Neural cell (in vitro differentiated cells): ENCODE measurements around the gene B4GALT2. TPM values are rescaled to one million over a fixed set of nuclear protein-coding genes. Genes with fewer than 3 reads are reported as not detected.

Experiments
- H2AFZ ChIP-seq: fragments of 200-600, 300-800 bp; sonication (generic), shearing (Covaris generic); 2 replicates; pipeline ENCODE4 v1.6.0; 2014; ENCODE audit warnings: low read depth, mild to moderate bottlenecking, antibody characterized with exemption, low read length, moderate library complexity
- H3F3A ChIP-seq: fragments of 200-600 bp; shearing (Covaris generic); 2 replicates; pipeline ENCODE4 v1.6.1; 2016; ENCODE audit warnings: mild to moderate bottlenecking, moderate library complexity, mixed read lengths, antibody characterized with exemption, low read length; ENCODE audit not compliant: insufficient read depth, poor library complexity, severe bottlenecking
- H3K27ac ChIP-seq: fragments of 200-600, 300-800 bp; sonication (generic), shearing (Covaris generic); 2 replicates; pipeline ENCODE4 v1.5.1; 2014; ENCODE audit warnings: mild to moderate bottlenecking, low read length, moderate library complexity
- H3K27me3 ChIP-seq: fragments of 300-800, 200-600 bp; sonication (generic), shearing (Covaris generic); 2 replicates; pipeline ENCODE4 v1.6.0; 2014; ENCODE audit warnings: mild to moderate bottlenecking, low read depth, low read length, moderate library complexity; ENCODE audit not compliant: insufficient read depth
- H3K36me3 ChIP-seq: fragments of 300-800, 200-600 bp; sonication (generic), shearing (Covaris generic); 2 replicates; pipeline ENCODE4 v1.5.1; 2014; ENCODE audit warnings: mild to moderate bottlenecking, antibody characterized with exemption, low read length, moderate library complexity; ENCODE audit not compliant: insufficient read depth
- H3K4me2 ChIP-seq: fragments of 300-800, 200-600 bp; sonication (generic), shearing (Covaris generic); 2 replicates; pipeline ENCODE4 v1.6.0; 2014; ENCODE audit warnings: mild to moderate bottlenecking, low read length
- H3K4me3 ChIP-seq: fragments of 300-800, 200-600 bp; sonication (generic), shearing (Covaris generic); 2 replicates; pipeline ENCODE4 v1.5.1; 2014; ENCODE audit warnings: mild to moderate bottlenecking, low read length, moderate library complexity
- H3K79me2 ChIP-seq: fragments of 200-600 bp; shearing (Covaris generic); replicated peaks from 2 replicates; pipeline ENCODE4 v1.6.0; 2014; ENCODE audit warnings: mild to moderate bottlenecking, low read length, moderate library complexity; ENCODE audit not compliant: insufficient read depth
- H3K9ac ChIP-seq: fragments of 300-800, 200-600 bp; sonication (generic), shearing (Covaris generic); 2 replicates; pipeline ENCODE4 v1.6.1; 2016; ENCODE audit warnings: mild to moderate bottlenecking, low read length, mixed read lengths
- H3K9me2 ChIP-seq: fragments of 200-600 bp; shearing (Covaris generic); 2 replicates; pipeline ENCODE4 v1.6.1; 2016; ENCODE audit warnings: mild to moderate bottlenecking, low read length, mixed read lengths; ENCODE audit not compliant: insufficient read depth
- H3K9me3 ChIP-seq: fragments of 200-600, 300-800 bp; sonication (generic), shearing (Covaris generic); 2 replicates; pipeline ENCODE4 v1.6.1; 2016; ENCODE audit warnings: mild to moderate bottlenecking, mixed run types, low read length, moderate library complexity, mixed read lengths
- H4K20me1 ChIP-seq: fragments of 200-600 bp; shearing (Covaris generic); 2 replicates; pipeline ENCODE4 v1.6.1; 2016; ENCODE audit warnings: mild to moderate bottlenecking, mixed run types; ENCODE audit not compliant: insufficient read depth
- EP300 ChIP-seq: fragments of 450-650 bp; conservative IDR thresholded peaks from 2 replicates; pipeline ENCODE4 v1.6.1; 2014; ENCODE audit warnings: antibody characterized with exemption, mild to moderate bottlenecking, moderate library complexity; ENCODE audit not compliant: poor library complexity, severe bottlenecking
- EZH2 ChIP-seq: fragments of 200-600, 300-800 bp; shearing (Covaris generic), sonication (generic); IDR thresholded peaks from 2 replicates; pipeline ENCODE4 v1.6.1; 2014; ENCODE audit warnings: antibody characterized with exemption, low read length, borderline replicate concordance, mild to moderate bottlenecking; ENCODE audit not compliant: insufficient read depth, poor library complexity, severe bottlenecking
- MXI1 ChIP-seq: fragments of 450-650 bp; conservative IDR thresholded peaks from 2 replicates; pipeline ENCODE4 v1.6.1; 2014; ENCODE audit warnings: antibody characterized with exemption, mild to moderate bottlenecking; ENCODE audit not compliant: poor library complexity, severe bottlenecking
- POLR2AphosphoS5 ChIP-seq: IDR thresholded peaks from 2 replicates; pipeline ENCODE4 v1.6.1; 2012
- RAD21 ChIP-seq: fragments of 450-650 bp; conservative IDR thresholded peaks from 2 replicates; pipeline ENCODE4 v1.6.1; 2014; ENCODE audit warnings: antibody characterized with exemption, mild to moderate bottlenecking, moderate library complexity
- SMC3 ChIP-seq: fragments of 450-650 bp; conservative IDR thresholded peaks from 2 replicates; pipeline ENCODE4 v1.6.1; 2014; ENCODE audit warnings: antibody characterized with exemption, mild to moderate bottlenecking, moderate library complexity; ENCODE audit not compliant: poor library complexity
- TAF1 ChIP-seq: IDR thresholded peaks from 2 replicates; pipeline ENCODE4 v1.6.1; 2012; ENCODE audit warnings: low read depth
- polyA plus RNA-seq: library from polyadenylated mRNA; depleted of rRNA; stranded (reverse); fragments of >200 nt; gene quantifications from 2 replicates; pipeline ENCODE4 v1.2.3, GENCODE V29; 2014
- TF ChIP-seq, protein P1 (sequence below): IDR thresholded peaks from 2 replicates; pipeline ENCODE4 v1.6.1; 2012; ENCODE audit warnings: borderline replicate concordance
- TF ChIP-seq, protein P2 (sequence below): fragments of 450-650 bp; IDR thresholded peaks from 2 replicates; pipeline ENCODE4 v1.5.1; 2014; ENCODE audit warnings: antibody characterized with exemption, mild to moderate bottlenecking, moderate library complexity; ENCODE audit not compliant: poor library complexity, severe bottlenecking

B4GALT2 gene
- polyA plus RNA-seq, 1 donor from 2014 or later, result 129 TPM

DNA sequence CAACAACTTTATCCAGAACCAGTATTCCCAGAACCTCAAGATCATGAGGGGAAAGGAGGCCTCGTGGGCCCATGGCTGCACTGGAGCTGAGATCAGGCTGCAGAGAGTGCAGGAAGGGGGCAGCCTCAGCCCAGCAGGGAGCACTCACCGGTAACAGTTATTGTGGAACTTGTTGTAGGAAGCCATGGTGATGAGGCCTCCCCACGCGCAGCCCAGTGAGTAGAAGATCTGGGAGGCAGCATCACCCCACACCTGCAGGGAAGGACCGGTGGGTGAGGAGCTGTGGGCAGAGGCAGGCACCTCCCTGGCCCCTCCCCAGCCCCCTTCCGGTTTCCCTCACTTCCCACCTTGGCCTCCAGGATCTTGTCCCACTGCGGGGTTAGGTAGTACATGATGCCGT lies 23.2 kb downstream of the B4GALT2 start:
- Histone ChIP-seq H3K4me3 (no peak overlapping the region), H3K9me3 (no peaks in the 10 kb centered on the region), H3K27ac (no peak overlapping the region), H3F3A (no peaks in the 10 kb centered on the region), H3K9ac (no peak overlapping the region), H2AFZ (no peak overlapping the region), H3K36me3 (no peaks in the 10 kb centered on the region), H4K20me1 (no peaks in the 10 kb centered on the region), H3K4me2 (no peak overlapping the region), H3K9me2 (no peaks in the 10 kb centered on the region), H3K27me3 (no peaks in the 10 kb centered on the region), H3K79me2 (no peaks in the 10 kb centered on the region)
- TF ChIP-seq, protein P1, sequence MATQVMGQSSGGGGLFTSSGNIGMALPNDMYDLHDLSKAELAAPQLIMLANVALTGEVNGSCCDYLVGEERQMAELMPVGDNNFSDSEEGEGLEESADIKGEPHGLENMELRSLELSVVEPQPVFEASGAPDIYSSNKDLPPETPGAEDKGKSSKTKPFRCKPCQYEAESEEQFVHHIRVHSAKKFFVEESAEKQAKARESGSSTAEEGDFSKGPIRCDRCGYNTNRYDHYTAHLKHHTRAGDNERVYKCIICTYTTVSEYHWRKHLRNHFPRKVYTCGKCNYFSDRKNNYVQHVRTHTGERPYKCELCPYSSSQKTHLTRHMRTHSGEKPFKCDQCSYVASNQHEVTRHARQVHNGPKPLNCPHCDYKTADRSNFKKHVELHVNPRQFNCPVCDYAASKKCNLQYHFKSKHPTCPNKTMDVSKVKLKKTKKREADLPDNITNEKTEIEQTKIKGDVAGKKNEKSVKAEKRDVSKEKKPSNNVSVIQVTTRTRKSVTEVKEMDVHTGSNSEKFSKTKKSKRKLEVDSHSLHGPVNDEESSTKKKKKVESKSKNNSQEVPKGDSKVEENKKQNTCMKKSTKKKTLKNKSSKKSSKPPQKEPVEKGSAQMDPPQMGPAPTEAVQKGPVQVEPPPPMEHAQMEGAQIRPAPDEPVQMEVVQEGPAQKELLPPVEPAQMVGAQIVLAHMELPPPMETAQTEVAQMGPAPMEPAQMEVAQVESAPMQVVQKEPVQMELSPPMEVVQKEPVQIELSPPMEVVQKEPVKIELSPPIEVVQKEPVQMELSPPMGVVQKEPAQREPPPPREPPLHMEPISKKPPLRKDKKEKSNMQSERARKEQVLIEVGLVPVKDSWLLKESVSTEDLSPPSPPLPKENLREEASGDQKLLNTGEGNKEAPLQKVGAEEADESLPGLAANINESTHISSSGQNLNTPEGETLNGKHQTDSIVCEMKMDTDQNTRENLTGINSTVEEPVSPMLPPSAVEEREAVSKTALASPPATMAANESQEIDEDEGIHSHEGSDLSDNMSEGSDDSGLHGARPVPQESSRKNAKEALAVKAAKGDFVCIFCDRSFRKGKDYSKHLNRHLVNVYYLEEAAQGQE, result no peak
- TF ChIP-seq EZH2 (no peak), MXI1 (no peak), TAF1 (no peak), RAD21 (no peak), EP300 (no peak), SMC3 (no peak), POLR2AphosphoS5 (no peak)
- TF ChIP-seq, protein P2, sequence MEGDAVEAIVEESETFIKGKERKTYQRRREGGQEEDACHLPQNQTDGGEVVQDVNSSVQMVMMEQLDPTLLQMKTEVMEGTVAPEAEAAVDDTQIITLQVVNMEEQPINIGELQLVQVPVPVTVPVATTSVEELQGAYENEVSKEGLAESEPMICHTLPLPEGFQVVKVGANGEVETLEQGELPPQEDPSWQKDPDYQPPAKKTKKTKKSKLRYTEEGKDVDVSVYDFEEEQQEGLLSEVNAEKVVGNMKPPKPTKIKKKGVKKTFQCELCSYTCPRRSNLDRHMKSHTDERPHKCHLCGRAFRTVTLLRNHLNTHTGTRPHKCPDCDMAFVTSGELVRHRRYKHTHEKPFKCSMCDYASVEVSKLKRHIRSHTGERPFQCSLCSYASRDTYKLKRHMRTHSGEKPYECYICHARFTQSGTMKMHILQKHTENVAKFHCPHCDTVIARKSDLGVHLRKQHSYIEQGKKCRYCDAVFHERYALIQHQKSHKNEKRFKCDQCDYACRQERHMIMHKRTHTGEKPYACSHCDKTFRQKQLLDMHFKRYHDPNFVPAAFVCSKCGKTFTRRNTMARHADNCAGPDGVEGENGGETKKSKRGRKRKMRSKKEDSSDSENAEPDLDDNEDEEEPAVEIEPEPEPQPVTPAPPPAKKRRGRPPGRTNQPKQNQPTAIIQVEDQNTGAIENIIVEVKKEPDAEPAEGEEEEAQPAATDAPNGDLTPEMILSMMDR, result no peak

DNA sequence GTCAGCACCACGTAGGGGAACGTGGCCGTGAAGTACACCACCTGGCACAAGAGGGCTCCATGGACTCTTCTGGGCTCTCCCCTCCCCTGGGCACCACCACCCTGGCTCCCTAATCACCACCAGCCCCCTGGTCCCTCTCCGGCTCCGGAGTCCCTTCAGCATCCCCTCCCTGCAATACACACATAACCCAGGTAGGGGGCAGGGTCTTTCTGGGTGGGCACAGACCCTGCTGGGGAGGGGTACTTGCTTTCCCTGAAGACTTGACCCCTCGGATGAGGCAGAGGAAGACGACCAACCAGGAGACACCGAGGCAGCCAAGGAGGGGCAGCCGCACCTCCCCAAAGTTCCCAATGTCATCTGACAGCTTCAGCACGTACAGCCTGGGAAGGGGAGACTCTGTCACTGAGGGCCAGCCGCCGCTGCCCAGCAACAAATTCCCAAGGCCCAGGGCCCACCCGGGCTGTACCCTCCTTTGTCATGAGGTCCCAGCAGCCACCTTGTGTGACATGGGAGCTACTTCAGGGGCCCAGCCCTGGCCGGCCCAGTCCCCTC lies 23.7 kb downstream of the B4GALT2 start:
- no peaks in the 10 kb centered on the region for H3K9me3 ChIP-seq
- H3K9ac ChIP-seq, result no peak overlapping the region
- H3K36me3 ChIP-seq, result no peaks in the 10 kb centered on the region
- no peaks in the 10 kb centered on the region for H3K27me3 ChIP-seq
- H4K20me1 ChIP-seq, result no peaks in the 10 kb centered on the region
- H3K27ac ChIP-seq, result no peak overlapping the region
- H3K4me2 ChIP-seq, result no peak overlapping the region
- no peaks in the 10 kb centered on the region for H3K79me2 ChIP-seq
- H3K9me2 ChIP-seq, result no peaks in the 10 kb centered on the region
- H3F3A ChIP-seq, result no peaks in the 10 kb centered on the region
- TF ChIP-seq EP300 (no peak), RAD21 (no peak), TAF1 (no peak), MXI1 (no peak), EZH2 (no peak), POLR2AphosphoS5 (no peak), SMC3 (no peak)
- TF ChIP-seq, protein P2, result no peak
- TF ChIP-seq, protein P1, result no peak
- H3K4me3 ChIP-seq, result no peak overlapping the region
- no peak overlapping the region for H2AFZ ChIP-seq
